ENCODE measurements around the gene ECE2.

GRCh38 chr3:184230603-184231528, 45.0 kb upstream of the ECE2 start:
- TF ChIP-seq EZH2 (IDR thresholded peaks at IDR 0.05) (peak; percentile 24), POLR2AphosphoS5 (IDR thresholded peaks at IDR 0.05; ENCODE audit: borderline replicate concordance, low read depth, low read length) (no peak), FOXP2 (optimal IDR thresholded peaks at IDR 0.05; ENCODE audit: control extremely low read depth, extremely low read length, insufficient read depth) (no peak)

Data from SK-N-MC (cell line).